Uterus (tissue), 4 donors: ENCODE data around the gene PAWR. TPM values are rescaled to one million over a fixed set of nuclear protein-coding genes. Genes with fewer than 3 reads are reported as not detected.

Experiments used
- DNase-seq, 2 donors: peaks; one replicate each; pipeline ENCODE4 v3.0.0-alpha.2; 2019 to 2020
- H3K27ac ChIP-seq, 2 donors: fragments of 200-600 bp; sonication (generic); 1 replicate in 1 of 2; 2 replicates in 1 of 2; pipeline ENCODE4 v1.5.1; 2016 to 2018
- H3K27me3 ChIP-seq, 2 donors: fragments of 200-600 bp; sonication (generic); one replicate each; pipeline ENCODE4 v1.5.1; 2018 to 2019; ENCODE audit warnings: control low read depth in 1 of 2
- H3K36me3 ChIP-seq, 2 donors: fragments of 200-600 bp; sonication (generic); one replicate each; pipeline ENCODE4 v1.5.1; 2019; ENCODE audit warnings: control low read depth in 1 of 2
- H3K4me1 ChIP-seq, 2 donors: fragments of 200-600 bp; sonication (generic); one replicate each; pipeline ENCODE4 v1.5.1; 2018 to 2019; ENCODE audit warnings: control low read depth in 1 of 2
- H3K4me3 ChIP-seq, 2 donors: fragments of 200-600 bp; sonication (generic); 1 replicate in 1 of 2; 2 replicates in 1 of 2; pipeline ENCODE4 v1.5.1; 2018 to 2019; ENCODE audit warnings: mild to moderate bottlenecking in 1 of 2
- H3K9me3 ChIP-seq, 2 donors: fragments of 200-600 bp; sonication (generic); one replicate each; pipeline ENCODE4 v1.5.1; 2019; ENCODE audit warnings: control low read depth in 1 of 2
- POLR2A ChIP-seq, 2 donors: fragments of 450-650 bp; IDR thresholded peaks; one replicate each; pipeline ENCODE4 v1.6.1; 2016; ENCODE audit warnings: antibody characterized with exemption in 2 of 2, mild to moderate bottlenecking in 1 of 2, moderate library complexity in 1 of 2
- intact Hi-C: fragments of 100-400 bp; cut with DNase I; formaldehyde crosslinking; loops from one replicate; pipeline ENCODE4 v1.15.1; 2023; ENCODE audit warnings: low total_unique reads
- total RNA-seq, 4 donors: library from RNA; depleted of rRNA in 3 of 4; stranded (reverse); fragments of >200 nt in 3 of 4; gene quantifications; one replicate each; pipeline versions ENCODE4 v1.1.0 to v1.2.4, GENCODE V29; 2014 to 2023
- TF ChIP-seq, protein P1 (sequence below), 4 experiments: fragments of 200-600 bp in 2 of 4; fragments of 450-650 bp in 2 of 4; sonication (generic) in 2 of 4; IDR thresholded peaks; one replicate each; pipeline ENCODE4 v1.5.1; 2016 to 2019; ENCODE audit warnings: antibody characterized with exemption in 4 of 4, mild to moderate bottlenecking in 2 of 4, moderate library complexity in 1 of 4
- donor health status: DM: yes; HTN: yes; CAD: no.

Gene PAWR
- total RNA-seq, 4 donors from 2014 or later, result 54.1 to 144 (median 73.1) TPM

- Histone ChIP-seq H3K36me3 (no peaks in the 10 kb centered on the region), H3K27me3 (no peaks in the 10 kb centered on the region), H3K9me3 (no peaks in the 10 kb centered on the region), H3K4me1 (no peaks in the 10 kb centered on the region), H3K4me3 (no peak overlapping the region), H3K27ac (no peak overlapping the region)
- DNase-seq, result no peak
- no peak for TF ChIP-seq POLR2A (IDR thresholded peaks at IDR 0.05)
- TF ChIP-seq, protein P1, sequence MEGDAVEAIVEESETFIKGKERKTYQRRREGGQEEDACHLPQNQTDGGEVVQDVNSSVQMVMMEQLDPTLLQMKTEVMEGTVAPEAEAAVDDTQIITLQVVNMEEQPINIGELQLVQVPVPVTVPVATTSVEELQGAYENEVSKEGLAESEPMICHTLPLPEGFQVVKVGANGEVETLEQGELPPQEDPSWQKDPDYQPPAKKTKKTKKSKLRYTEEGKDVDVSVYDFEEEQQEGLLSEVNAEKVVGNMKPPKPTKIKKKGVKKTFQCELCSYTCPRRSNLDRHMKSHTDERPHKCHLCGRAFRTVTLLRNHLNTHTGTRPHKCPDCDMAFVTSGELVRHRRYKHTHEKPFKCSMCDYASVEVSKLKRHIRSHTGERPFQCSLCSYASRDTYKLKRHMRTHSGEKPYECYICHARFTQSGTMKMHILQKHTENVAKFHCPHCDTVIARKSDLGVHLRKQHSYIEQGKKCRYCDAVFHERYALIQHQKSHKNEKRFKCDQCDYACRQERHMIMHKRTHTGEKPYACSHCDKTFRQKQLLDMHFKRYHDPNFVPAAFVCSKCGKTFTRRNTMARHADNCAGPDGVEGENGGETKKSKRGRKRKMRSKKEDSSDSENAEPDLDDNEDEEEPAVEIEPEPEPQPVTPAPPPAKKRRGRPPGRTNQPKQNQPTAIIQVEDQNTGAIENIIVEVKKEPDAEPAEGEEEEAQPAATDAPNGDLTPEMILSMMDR (IDR thresholded peaks at IDR 0.05), result no peak
- intact Hi-C loops, result no loop called here
Measured at GRCh38 chr12:79717006-79717405, 26.2 kb upstream of the PAWR start.

DNA sequence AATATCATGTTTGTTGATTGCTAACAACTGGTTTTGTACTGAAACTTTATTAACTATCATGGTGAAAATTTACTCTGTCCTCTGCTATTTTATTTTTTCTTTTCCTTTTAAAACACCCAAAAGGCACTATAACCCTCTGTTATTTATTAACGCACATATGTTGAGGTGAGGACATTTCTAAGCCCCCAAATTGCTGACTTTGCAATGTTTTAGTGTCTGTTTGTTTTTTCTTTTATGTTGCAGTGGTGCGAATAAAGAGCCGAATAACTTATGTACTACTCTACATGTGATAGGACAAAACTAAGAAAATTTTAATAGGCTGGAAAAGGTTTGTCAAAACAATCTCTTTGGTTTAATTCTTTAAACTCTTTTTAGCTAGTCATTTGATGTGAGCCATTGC is 24.5 kb upstream of the PAWR start:
- Histone ChIP-seq H3K27ac (no peak overlapping the region), H3K27me3 (no peaks in the 10 kb centered on the region), H3K9me3 (no peaks in the 10 kb centered on the region), H3K4me3 (no peak overlapping the region), H3K36me3 (no peaks in the 10 kb centered on the region), H3K4me1 (no peaks in the 10 kb centered on the region)
- TF ChIP-seq, protein P1 (IDR thresholded peaks at IDR 0.05), result no peak
- no peak for TF ChIP-seq POLR2A (IDR thresholded peaks at IDR 0.05)
- DNase-seq, result no peak
- intact Hi-C loops, result no loop called here

DNA sequence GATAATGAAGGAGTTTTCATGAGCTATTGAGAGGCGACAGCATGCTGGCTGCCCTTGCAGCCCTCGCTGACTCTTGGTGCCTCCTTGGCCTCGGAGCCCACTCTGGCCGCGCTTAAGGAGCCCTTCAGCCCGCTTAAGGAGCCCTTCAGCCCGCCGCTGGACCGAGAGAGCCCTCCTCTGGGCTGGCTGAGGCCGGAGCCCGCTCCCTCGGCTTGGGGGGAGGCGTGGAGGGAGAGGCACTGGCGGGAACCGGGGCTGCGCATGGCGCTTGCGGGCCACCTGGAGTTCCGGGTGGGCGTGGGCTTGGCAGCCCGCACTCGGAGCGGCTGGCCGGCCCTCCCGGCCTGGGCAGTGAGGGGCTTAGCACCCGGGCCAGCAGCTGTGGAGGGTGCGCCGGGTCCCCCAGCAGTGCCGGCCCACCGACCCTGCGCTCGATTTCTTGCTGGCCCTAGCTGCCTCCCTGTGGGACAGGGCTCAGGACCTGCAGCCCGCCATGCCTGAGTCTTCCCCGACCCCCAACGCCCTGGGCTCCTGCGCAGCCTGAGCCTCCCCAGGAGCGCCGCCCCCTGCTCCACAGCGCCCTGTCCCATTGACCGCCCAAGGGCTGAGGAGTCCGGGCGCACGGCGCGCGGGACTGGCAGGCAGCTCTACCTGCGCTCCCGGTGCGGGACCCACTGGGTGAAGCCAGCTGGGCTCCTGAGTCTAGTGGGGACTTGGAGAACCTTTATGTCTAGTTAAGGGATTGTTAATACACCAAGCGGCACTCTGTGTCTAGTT is 20.1 kb upstream of the PAWR start:
- Histone ChIP-seq H3K4me3 (no peak overlapping the region), H3K36me3 (no peaks in the 10 kb centered on the region), H3K4me1 (no peaks in the 10 kb centered on the region), H3K27me3 (no peaks in the 10 kb centered on the region), H3K9me3 (no peaks in the 10 kb centered on the region), H3K27ac (no peak overlapping the region)
- TF ChIP-seq, protein P1 (IDR thresholded peaks at IDR 0.05), result no peak
- no peak for TF ChIP-seq POLR2A (IDR thresholded peaks at IDR 0.05)
- intact Hi-C loops, result no loop called here
- DNase-seq, result no peak

GRCh38 chr12:79707830-79708229 is 17.1 kb upstream of the PAWR start:
- no peaks in the 10 kb centered on the region for H3K27me3 ChIP-seq
- H3K36me3 ChIP-seq, result no peaks in the 10 kb centered on the region
- DNase-seq, result no peak
- no peak overlapping the region for H3K4me3 ChIP-seq
- no peaks in the 10 kb centered on the region for H3K9me3 ChIP-seq
- intact Hi-C loops, result no loop called here
- no peak overlapping the region for H3K27ac ChIP-seq
- H3K4me1 ChIP-seq, result no peaks in the 10 kb centered on the region
- TF ChIP-seq, protein P1 (IDR thresholded peaks at IDR 0.05), result no peak
- TF ChIP-seq POLR2A (IDR thresholded peaks at IDR 0.05), result no peak

DNA sequence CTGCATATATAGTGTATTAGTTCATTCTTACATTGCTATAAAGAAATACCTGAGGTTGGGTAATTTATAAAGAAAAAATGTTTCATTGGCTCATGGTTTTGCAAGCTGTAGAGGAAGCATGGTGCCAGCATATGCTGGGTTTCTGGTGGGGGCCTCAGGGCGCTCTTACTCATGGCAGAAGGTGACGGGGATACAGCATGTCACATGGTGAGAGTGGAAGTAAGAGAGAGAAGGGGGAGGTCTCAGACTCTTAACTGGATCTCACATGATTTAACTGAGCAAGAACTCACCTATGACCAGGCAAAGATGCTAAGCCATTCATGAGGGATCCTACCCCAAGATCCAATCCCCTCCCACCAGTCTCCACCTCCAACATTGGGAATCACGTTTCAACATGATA is 15.9 kb upstream of the PAWR start:
- H3K4me3 ChIP-seq, result no peak overlapping the region
- no peaks in the 10 kb centered on the region for H3K27me3 ChIP-seq
- no peak overlapping the region for H3K27ac ChIP-seq
- DNase-seq, result no peak
- TF ChIP-seq, protein P1 (IDR thresholded peaks at IDR 0.05), result no peak
- TF ChIP-seq POLR2A (IDR thresholded peaks at IDR 0.05), result no peak
- H3K36me3 ChIP-seq, result no peaks in the 10 kb centered on the region
- H3K9me3 ChIP-seq, result no peaks in the 10 kb centered on the region
- no peaks in the 10 kb centered on the region for H3K4me1 ChIP-seq
- intact Hi-C loops, result no loop called here
